GM12873 (cell line): ENCODE results near the gene GABRR2.

ENCODE experiments used
- CTCF ChIP-seq: IDR thresholded peaks from 2 replicates; pipeline ENCODE4 v1.5.1; 2012; ENCODE audit warnings: low read depth, mild to moderate bottlenecking, moderate library complexity, low read length, control low read depth; ENCODE audit not compliant: insufficient read depth; ENCODE audit errors: missing control alignments

Gene GABRR2

GRCh38 chr6:89311853-89312531 is 3.1 kb downstream of the GABRR2 start:
- no peak for TF ChIP-seq CTCF

- TF ChIP-seq CTCF = no peak
Measured at GRCh38 chr6:89311530-89311852, 3.6 kb downstream of the GABRR2 start.

GRCh38 chr6:89310929-89311328 is 4.2 kb downstream of the GABRR2 start:
- TF ChIP-seq CTCF = no peak

GRCh38 chr6:89308525-89309395 is 6.3 kb downstream of the GABRR2 start:
- TF ChIP-seq CTCF = no peak

- TF ChIP-seq CTCF = peak; percentile 18
Measured at GRCh38 chr6:89302936-89303335, 12.2 kb downstream of the GABRR2 start.

GRCh38 chr6:89302195-89302770 is 12.8 kb downstream of the GABRR2 start:
- no peak for TF ChIP-seq CTCF

- no peak for TF ChIP-seq CTCF
Measured at GRCh38 chr6:89301586-89302194, 13.4 kb downstream of the GABRR2 start.
